GM12874 (cell line): ENCODE results near the gene NKD2.

Experiments used
- CTCF ChIP-seq: IDR thresholded peaks from 2 replicates; pipeline ENCODE4 v1.5.1; 2011; ENCODE audit warnings: low read depth, mild to moderate bottlenecking, control low read depth, low read length, moderate library complexity; ENCODE audit not compliant: insufficient read depth

NKD2 gene

GRCh38 chr5:1057485-1058082 lies 49.0 kb downstream of the NKD2 start:
- no peak for TF ChIP-seq CTCF

GRCh38 chr5:1058083-1058945 lies 49.7 kb downstream of the NKD2 start:
- TF ChIP-seq CTCF: no peak

GRCh38 chr5:1058988-1059883 lies 50.6 kb downstream of the NKD2 start:
- TF ChIP-seq CTCF: no peak

GRCh38 chr5:1059884-1060263 lies 51.3 kb downstream of the NKD2 start:
- no peak for TF ChIP-seq CTCF

GRCh38 chr5:1060535-1060981 lies 52.0 kb downstream of the NKD2 start:
- no peak for TF ChIP-seq CTCF

- TF ChIP-seq CTCF: no peak
Observed at GRCh38 chr5:1061916-1062315, 53.3 kb downstream of the NKD2 start.
